Head of caudate nucleus (tissue), 42 donors: ENCODE measurements around the gene MSI1.
A peak's percentile ranks its signal among the peaks of the same experiment; 100 is the strongest.

Source experiments
- DNase-seq, 42 donors: peaks; one replicate each; pipeline versions ENCODE4 v3.0.0 to v3.0.0-alpha.2; 2020 to 2021; ENCODE audit warnings: mixed read lengths in 7 of 42
- intact Hi-C: fragments of 100-400 bp; cut with DNase I; formaldehyde crosslinking; loops from one replicate; pipeline ENCODE4 v1.15.0; 2022

The MSI1 gene

DNA sequence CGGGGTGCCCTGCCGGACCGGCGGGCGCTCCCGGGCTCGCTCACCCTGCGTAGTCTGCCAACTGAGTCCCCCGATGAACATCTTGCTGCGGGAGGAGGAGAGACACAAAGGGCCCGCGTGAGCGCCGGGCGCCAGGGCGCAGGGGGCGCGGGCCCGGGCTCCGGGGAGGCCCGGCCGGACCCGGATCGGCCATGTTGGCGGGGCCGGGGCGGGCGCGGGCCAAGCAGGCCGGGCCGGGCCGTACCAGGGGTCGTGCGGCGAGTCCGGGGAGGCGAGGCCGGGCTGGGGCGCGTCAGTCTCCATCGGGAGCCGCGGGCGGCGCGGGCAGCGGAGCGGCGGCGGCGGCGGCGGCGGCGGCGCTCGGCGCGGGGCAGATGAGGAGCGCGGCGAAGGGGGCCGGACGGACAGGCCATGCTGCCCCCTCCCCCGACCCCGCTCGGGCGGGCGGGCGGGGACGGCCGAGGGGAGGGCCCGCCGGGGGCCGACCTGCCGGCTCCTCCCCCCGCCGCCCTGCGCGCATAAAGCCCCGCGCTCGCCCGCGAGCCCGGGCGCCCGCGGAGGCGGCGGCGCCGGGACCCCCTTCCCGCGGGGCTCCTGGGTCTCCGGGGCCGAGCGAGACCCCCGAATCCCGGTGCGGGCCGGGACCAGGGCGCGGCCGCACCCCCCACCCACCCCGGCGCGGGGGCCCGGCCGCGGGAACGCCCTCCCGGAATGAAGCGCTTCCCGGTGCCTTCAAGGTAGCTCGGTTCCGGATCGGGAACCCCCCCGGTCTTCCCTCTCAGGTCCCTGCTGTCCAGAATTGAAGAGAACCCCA lies at the start of gene MSI1:
Gene MSI1 (minus strand): TSS at position 376 of the 814 bp plus-strand sequence. CDS start 73 bp downstream, at position 303.
- intact Hi-C loops, result no loop called here
- DNase-seq, result peak in 12 of 42 donors; percentile 19 to 48 (median 34)

DNA sequence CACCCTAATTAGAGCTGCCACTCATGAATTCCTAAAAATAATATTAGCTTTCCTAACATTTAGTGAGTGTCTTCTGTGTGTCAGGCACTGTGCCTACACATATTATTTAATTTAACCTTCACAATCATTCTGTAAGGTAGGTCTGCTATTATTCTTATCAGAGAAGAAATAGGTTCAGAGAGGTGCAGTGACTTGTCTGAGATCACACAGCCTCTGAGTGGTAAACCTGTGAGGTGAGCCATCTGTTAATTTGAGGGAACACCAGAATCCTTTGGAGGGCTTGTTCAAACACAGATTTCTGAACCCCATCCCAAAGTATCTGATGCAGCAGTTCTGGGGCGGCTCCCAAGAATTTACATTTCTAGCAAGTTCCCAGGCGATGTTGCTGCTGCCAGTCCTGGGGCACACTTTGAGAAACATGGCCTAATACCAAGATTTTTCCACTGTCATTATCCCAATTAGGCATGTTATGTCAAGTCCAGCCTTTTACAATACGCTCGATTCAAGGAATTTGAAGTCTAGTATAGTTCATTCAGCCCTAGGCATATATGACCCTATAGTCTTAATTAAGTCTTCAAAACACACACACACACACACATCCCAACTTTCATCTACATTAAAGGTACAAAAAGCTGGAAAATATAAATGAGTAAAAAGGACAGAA lies 49.1 kb upstream of the MSI1 start:
- intact Hi-C loops, result no loop called here
- DNase-seq, result no peak

DNA sequence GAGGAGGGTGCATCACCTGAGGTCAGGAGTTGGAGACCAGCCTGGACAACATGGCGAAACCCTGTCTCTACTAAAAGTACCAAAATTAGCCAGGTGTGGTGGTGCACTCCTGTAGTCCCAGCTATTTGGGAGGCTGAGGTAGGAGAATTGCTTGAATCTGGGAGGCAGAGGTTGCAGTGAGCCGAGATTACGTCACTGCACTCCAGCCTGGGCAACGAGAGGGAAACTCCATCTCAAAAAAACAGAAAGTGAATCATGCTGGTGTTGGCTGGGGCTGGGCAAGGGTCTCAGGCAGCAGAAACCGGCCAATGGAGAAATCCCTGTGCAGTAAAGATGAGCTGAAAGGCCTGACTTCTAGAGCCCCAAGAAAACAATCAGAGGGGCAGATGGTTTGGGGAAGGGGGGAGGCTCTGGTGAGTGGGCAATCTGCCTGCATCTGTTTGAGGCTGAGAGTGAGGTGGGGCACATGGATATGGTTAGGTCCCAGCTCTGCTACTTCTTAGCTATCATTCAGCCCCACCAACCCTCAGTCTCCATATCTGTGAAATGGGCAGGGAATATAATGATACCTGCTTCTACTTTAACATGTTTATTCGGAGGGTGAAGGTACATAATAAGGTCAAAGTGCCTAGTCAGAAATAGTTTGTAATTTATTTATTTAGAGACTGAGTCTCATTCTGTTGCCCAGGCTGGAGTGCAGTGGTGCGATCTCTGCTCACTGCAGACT lies 47.7 kb upstream of the MSI1 start:
- no peak for DNase-seq
- intact Hi-C loops, result no loop called here

DNA sequence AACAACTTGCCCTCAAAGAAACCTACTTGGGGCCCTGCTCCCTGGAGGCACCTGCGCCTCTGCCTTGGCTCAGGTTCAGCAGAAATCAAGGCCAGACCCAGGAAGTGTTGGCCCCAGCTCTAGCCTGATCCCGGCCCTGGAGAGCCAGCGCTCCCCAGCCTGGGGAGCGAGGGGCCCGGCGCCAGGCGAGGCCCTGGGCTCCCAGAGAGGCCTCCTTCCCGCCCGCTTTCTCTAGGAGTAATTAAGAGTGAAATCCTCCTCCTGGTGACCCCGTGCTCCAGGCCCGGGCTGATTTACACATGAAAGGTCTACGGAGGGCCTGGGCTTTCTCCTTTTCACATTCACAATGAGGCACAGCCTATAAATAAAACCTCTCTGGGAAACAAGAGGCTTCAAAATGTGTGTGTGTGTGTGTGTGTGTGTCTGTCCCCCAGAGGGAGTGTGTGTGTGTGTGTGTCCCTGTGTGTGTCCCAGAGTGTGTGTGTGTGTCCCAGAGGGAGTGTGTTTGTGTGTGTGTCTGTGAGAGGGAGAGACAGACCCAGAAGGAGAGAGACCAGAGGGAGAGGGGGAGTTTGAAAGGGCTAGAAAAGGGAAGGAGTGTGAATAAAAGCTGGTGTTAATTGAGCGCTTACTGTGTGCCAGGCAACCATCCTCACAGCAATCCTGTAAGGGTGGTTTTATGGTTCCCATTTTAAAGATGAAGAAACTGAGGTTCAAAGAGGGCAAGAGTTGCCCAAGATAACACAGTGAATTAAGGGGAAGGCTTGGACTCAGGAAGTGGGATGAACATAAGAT lies 45.1 kb upstream of the MSI1 start:
- DNase-seq, result peak in 32 of 42 donors; percentile 5 to 73 (median 36)
- intact Hi-C loops, result no loop called here

DNA sequence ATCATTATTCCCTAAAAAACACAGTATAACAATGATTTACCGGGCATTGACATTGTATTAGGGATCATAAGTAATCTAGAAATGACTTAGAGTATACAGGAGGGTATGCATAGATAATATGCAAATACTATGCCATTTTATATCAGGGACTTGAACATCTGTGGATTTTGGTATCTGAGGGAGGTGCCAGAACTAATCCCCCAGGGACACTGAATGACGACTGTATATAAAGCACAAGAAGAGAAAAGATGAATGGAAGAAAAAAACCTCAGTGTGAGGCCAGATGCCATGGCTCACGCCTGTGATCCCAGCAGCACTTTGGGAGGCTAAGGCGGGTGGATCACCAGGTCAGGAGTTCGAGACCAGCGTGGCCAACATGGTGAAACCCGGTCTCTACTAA lies 43.5 kb upstream of the MSI1 start:
- no peak for DNase-seq
- intact Hi-C loops, result no loop called here

DNA sequence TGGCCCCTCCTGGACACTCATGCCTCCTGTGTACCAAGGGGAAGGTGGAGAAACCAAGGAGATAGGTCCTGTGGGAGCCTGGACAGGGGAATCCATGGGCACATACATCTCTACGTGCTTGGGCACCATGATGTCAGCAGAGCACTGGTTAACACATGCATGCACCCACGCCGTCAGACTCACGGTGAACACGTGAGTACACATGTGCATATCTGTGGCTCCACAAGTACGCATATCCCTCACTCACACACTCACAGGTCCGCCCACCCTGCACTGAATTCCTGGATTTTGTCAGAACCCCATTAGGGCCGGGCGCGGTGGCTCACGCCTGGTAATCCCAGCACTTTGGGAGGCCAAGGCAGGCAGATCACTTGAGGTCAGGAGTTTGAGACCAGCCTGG lies 39.8 kb upstream of the MSI1 start:
- no peak for DNase-seq
- intact Hi-C loops, result no loop called here

DNA sequence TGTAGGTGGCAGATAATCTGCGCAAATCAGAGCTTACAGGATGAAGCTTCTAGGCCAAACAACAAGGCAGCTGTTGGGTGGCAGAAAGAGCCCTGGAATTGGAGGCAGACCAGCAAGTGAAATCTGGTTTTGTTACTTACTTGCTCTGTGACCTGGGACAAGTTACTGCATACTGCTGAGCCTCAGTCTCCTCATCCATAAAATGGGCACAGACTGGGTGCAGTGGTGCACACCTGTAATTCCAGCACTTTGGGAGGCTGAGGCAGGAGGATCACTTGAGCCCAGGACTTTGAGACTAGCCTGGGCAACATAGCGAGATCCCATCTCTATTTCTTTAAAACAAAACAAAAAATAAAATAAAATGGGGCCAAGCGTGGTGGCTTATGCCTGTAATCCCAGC lies 37.6 kb upstream of the MSI1 start:
- intact Hi-C loops, result no loop called here
- no peak for DNase-seq

DNA sequence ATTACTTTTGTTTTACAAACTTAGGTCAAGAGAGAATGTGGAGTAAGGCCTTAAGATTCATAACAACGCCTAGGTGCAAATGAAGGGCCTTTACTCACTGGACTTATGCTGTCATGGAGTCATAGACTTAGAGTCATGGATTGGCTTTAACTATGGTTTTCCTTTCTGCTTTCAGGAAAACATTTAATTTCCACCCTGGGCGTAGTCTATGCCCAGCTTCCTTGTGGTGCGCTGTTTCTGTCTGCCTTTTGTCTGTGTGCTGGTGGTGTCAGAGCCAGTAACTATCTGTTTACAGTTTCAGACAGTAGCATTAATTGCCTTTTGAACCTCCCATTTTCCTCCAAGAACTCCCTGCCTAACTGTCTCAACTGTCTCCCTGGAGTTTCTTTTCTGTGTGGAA lies 37.1 kb upstream of the MSI1 start:
- DNase-seq, result no peak
- intact Hi-C loops, result no loop called here

DNA sequence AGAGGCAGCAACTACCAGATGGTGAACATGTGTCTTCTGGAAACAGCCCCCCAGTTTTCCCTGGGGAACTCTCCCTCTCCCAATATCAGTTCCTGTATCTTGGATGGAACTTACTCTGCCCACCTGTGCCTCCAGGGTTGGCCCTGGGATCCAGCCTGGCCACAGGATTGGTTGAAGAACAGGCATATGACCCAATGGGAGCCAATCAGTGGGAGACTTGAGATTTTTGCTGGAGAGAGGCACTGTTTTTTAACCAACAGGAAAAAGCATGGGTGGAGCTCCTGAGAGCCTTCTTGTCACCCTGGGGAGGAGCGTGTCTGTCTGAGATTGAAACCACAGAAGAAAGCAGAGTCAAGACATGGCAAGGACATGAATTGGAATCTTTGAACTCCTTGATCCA lies 35.3 kb upstream of the MSI1 start:
- DNase-seq, result no peak
- intact Hi-C loops, result no loop called here

DNA sequence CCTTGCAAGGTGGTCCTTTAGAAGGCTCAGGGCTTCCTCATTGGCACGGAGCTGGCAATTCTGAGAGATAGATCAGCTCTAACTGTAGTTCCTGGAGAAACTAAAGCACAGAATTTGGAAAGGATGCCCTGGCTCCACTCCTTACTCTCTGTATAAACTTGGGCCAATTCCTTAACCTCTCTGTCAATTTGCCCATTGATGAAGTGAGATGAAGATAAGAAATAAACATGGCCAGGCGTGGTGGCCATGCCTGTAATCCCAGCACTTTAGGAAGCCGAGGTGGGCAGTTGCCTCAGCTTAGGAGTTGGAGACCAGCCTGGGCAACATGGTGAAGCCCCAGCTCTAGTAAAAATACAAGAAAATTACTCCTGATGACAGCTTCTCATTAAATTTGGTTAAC lies 34.9 kb upstream of the MSI1 start:
- intact Hi-C loops, result no loop called here
- DNase-seq, result no peak

DNA sequence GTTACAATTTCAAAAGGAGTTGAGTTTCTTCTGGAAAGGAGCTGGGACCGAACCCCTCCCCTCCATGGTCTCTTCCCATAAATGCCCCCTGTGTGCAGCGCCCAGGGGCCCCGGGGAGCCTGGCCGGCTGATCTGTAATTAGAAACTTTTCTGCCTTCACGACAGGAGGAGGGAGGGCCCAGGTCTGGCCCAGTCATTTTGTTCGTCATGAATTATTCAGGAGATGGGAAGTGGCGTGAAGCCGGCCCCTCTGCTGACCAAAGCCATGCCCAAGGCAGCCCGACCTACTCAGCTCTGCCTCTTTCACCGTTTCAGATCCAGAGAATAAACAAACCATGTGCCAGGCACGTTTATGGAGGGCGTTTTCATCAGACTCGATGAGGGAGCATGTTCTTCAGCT lies 33.3 kb upstream of the MSI1 start:
- intact Hi-C loops, result no loop called here
- peak in 26 of 42 donors; percentile 8 to 64 (median 22) for DNase-seq

DNA sequence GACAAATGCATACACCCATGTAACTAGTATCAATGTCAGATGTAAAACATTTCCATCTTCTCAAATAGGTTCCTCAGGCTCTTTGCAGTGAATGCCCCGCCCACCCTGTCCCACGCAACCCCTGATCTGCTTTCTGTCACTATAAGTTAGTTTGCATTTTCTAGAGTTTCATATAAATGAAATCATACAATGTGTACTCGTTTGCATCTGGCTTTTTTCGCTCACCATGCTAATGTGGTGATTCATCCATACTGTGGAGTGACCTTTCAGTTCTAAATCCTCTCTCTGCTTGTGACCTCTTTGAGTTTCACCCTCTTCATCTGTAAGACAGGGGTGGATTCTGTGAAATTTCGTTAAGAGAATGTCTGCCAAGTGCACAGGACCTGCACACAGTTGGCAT lies 30.6 kb upstream of the MSI1 start:
- no peak for DNase-seq
- intact Hi-C loops, result no loop called here

DNA sequence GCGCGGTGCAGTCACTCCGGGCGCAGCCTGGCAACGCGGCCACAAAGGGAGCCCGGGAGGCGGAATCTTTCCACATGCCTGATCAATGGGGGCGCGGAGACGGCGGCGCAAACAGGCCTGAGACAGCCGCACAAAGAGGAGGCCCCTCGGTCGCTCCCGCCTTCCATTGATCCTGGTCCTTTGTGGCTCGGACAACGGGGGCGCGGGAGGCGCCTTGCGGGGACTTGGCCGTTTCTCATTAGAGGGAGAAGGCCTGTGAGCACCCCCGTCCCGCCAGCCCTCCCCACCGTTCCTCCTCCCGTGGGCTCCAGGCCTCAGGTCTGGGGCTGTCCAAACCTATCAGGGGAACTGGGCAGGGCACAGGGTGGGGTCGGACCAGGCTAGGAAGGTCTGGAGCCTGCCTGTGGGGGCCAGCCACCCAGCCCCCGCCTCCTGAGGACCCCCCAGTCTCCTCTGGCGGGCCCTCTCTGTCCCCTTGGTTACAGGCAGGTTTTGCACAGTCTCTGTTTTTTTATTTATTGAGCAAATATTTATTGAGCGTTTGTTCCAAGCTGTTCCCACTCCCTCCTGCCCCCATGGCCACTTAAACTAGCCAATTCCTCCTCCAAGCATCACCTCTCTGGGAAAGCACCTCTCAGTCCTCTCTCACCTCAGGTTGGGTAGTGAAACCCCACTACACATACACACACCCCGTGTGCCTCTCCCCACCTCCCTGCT lies 29.0 kb upstream of the MSI1 start:
- peak; percentile 11 to 70 (median 40) for DNase-seq

DNA sequence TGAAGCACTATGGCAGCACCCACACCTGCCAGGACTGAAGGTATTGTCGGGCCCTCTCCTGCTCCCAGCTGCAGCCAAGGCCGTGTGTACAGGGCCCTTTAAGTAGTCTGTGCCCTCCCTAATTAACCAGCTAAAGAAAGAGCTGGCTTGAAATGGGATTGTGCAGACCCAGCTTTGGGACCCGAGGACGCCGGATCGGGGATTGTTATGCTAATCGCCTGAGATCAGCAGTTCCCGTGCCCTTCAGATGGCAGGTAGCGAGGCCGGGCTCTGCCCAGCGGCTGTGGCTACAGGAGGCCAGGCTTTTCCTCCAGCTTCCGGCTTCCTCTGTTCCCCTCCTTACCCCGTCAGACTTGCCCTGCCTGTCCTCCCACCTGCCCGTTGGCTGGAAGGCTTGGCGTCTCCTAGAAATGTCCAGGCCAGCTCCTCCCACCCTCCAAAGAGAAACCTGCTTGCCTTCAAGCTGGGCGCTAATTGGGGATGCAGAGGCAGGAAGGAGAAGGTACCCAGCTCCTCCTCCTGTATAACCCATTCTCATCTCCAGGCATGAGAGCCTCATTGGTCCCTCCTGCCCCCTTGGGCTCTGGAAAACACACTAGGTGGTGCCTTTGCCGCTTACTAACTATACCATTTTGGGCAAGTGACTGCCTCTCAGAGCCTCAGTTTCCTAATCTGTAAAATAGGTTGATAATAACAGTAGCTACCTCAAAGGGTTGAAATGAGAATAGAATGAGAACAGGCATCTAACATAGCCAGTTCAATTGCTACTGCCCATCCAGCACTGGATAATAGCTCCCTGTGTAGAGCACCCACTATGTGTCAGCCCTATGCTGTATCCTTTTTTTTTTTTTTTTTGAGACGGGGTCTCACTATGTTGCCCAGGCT lies 25.8 kb upstream of the MSI1 start:
- intact Hi-C loops, result no loop called here
- DNase-seq, result no peak

More for the DNA sequence above, 29.0 kb upstream of the MSI1 start:
- intact Hi-C loops, result no loop called here

DNA sequence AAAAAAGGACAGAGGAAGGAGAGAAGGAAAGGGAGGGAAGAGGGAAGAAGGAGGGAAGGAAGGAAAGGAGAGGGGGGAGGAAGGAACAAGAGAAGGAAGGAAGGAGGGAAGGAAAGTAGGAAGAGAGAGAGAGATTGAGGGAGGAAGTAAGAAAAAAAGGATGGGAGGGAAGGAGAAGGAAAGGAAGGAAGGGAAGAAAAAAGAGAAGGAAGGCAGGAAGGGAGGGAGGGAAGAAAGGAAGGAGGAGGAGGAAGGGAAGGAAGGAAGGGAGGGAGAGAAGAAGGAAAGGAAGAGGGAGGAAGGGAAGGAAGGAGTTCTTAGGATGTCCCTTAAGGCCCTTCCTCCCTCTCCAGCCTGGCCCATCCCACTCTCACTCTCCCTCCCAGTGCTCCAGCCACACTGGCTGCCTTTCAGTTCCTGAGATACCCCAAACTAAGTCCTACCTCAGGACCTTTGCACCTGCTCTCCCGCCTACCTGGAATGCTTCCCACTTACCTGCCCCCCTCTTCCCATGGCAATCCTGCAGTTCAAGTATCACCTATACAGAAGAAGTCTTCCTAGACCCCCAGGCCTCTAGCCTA lies 21.7 kb upstream of the MSI1 start:
- no peak for DNase-seq
- intact Hi-C loops, result no loop called here

DNA sequence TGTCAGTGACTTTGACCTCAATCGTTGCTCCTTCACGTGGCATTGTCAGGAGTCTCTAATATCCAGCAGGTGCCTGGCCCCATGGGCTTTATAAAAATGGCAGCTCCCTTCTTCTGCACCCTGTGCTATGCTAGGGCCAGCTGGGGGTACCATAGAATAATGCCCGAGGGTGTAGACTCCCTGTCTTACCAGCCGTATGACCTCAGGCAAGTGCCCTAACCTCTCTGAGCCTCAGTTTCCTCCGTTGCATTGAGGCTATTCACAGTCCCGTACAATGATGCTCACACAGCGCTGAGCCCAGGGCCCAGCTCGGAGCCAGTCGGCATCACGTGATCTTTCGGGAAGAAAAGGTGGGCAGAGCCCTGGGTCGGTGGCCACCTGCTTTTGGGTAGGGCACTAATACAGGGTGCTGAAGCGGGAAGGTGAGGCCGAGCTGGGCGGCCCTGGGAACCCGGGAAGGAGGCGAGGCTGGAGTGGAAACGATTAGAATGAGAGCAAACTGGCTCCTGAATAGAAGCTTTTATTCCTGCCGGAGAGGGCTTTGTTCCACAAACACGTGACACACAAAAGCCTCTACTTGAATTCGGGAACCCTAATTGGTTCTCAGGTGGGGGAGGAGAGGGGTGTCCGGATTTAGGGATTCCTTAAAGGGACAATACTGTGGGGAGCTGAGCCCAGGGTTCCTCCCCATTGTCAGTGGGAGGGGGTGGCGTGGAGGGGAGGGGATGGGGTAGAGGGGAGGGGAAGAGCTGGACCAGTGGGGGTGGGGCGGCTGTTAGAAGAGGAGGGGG lies 19.9 kb upstream of the MSI1 start:
- DNase-seq, result peak in 38 of 42 donors; percentile 16 to 71 (median 39)
- intact Hi-C loops, result no loop called here
